Peyer's patch (tissue), 4 donors: Measurements from ENCODE around the gene TOP1. TPM values are rescaled to one million over a fixed set of nuclear protein-coding genes. Genes with fewer than 3 reads are reported as not detected.
A peak's percentile ranks its signal among the peaks of the same experiment; 100 is the strongest.

ENCODE experiments used
- DNase-seq, 3 donors: peaks; one replicate each; pipeline ENCODE4 v3.0.0-alpha.2; 2017 to 2019
- H3K27ac ChIP-seq, 4 donors: fragments of 200-600 bp; sonication (generic); one replicate each; pipeline ENCODE4 v1.5.1; 2016 to 2019
- H3K27me3 ChIP-seq, 2 donors: fragments of 200-600 bp; sonication (generic); one replicate each; pipeline ENCODE4 v1.5.1; 2019
- H3K36me3 ChIP-seq, 3 donors: fragments of 200-600 bp; sonication (generic); one replicate each; pipeline ENCODE4 v1.5.1; 2016 to 2019
- H3K4me1 ChIP-seq, 4 donors: fragments of 200-600 bp; sonication (generic); one replicate each; pipeline ENCODE4 v1.5.1; 2016 to 2019
- H3K4me3 ChIP-seq, 4 donors: fragments of 200-600 bp; sonication (generic); 1 replicate in 3 of 4; 2 replicates in 1 of 4; pipeline ENCODE4 v1.5.1; 2016 to 2019; ENCODE audit warnings: mild to moderate bottlenecking in 1 of 4
- H3K9me3 ChIP-seq, 4 donors: fragments of 200-600 bp; sonication (generic); one replicate each; pipeline ENCODE4 v1.5.1; 2016 to 2019; ENCODE audit warnings: mild to moderate bottlenecking in 1 of 4
- POLR2A ChIP-seq, 2 donors: fragments of 450-650 bp; IDR thresholded peaks; one replicate each; pipeline ENCODE4 v1.5.1; 2017; ENCODE audit warnings: antibody characterized with exemption in 2 of 2, mild to moderate bottlenecking in 2 of 2, moderate library complexity in 2 of 2
- total RNA-seq, 4 donors: library from RNA; depleted of rRNA; stranded (reverse); fragments of >200 nt; gene quantifications; one replicate each; pipeline ENCODE4 v1.1.0, GENCODE V29; 2016
- TF ChIP-seq, protein P1 (sequence below), 6 experiments: fragments of 450-650 bp in 4 of 6; fragments of 200-600 bp in 2 of 6; sonication (generic) in 1 of 6; IDR thresholded peaks; one replicate each; pipeline ENCODE4 v1.5.1; 2017 to 2019; ENCODE audit warnings: antibody characterized with exemption in 6 of 6, mild to moderate bottlenecking in 3 of 6, moderate library complexity in 1 of 6

The TOP1 gene
- total RNA-seq, 4 donors from 2014 or later: 34.4 to 72.6 (median 39.8) TPM

DNA sequence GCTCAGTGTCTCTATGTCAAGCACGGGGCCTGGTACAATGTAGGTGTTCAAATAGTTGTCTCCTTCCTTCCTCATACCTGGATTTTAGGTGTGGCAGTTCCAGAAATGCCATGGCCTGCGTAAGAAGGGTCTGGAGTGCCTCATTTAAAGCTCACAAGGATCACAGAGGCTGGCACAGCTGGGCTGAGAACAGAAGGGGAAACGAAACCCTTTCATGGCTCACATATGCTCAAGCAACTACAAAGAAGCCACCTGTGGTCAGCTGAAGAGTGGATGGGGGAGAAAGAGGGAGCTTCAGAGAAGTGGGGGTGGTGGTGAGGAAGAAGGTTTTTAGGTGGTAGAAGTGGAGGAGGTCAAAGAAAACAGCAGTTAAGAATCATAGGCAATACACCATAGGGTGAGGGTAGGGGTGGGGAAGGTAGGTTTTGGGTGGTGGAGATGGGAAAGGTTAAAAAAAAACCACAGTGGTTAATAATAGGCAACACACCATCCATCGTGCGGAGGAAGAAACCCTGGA lies 17.0 kb upstream of the TOP1 start:
- Histone ChIP-seq H3K4me1 (peaks cover 0 to 7% (median 0%) of the 10 kb centered on the region in 4 donors), H3K27me3 (no peaks in the 10 kb centered on the region), H3K27ac (peak overlapping the region in 1 of 4 donors; percentile 48), H3K9me3 (no peaks in the 10 kb centered on the region), H3K36me3 (no peaks in the 10 kb centered on the region), H3K4me3 (no peak overlapping the region)
- peak in 2 of 3 donors; percentile 76 for DNase-seq
- no peak for TF ChIP-seq POLR2A (IDR thresholded peaks at IDR 0.05)
- TF ChIP-seq, protein P1, sequence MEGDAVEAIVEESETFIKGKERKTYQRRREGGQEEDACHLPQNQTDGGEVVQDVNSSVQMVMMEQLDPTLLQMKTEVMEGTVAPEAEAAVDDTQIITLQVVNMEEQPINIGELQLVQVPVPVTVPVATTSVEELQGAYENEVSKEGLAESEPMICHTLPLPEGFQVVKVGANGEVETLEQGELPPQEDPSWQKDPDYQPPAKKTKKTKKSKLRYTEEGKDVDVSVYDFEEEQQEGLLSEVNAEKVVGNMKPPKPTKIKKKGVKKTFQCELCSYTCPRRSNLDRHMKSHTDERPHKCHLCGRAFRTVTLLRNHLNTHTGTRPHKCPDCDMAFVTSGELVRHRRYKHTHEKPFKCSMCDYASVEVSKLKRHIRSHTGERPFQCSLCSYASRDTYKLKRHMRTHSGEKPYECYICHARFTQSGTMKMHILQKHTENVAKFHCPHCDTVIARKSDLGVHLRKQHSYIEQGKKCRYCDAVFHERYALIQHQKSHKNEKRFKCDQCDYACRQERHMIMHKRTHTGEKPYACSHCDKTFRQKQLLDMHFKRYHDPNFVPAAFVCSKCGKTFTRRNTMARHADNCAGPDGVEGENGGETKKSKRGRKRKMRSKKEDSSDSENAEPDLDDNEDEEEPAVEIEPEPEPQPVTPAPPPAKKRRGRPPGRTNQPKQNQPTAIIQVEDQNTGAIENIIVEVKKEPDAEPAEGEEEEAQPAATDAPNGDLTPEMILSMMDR (IDR thresholded peaks at IDR 0.05): no peak

DNA sequence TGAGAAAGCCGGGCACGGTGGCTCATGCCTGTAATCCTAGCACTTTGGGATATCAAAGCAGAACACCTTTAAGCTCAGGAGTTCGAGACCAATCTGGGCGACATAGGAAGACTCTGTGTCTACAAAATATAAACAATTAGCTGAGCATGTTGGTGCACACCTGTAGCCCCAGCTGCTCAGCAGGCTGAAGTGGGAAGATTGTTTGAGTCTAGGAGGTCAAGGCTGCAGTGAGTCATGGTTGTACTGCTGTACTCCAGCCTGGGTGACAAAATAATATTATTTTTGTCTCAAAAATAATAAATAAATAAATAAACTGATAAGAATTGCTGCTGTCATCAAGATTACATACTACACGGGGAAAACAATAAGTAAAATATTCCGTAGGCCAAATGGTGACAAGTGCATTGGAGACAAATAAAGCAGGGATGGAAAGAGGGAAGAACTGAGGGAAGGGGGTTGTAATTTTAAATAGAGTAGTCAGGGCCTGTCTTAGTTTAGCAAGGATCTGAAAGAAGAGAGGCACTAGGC lies 14.0 kb upstream of the TOP1 start:
- no peak overlapping the region for H3K27ac ChIP-seq
- H3K4me1 ChIP-seq: no peaks in the 10 kb centered on the region
- H3K36me3 ChIP-seq: no peaks in the 10 kb centered on the region
- H3K4me3 ChIP-seq: no peak overlapping the region
- TF ChIP-seq, protein P1 (IDR thresholded peaks at IDR 0.05): no peak
- TF ChIP-seq POLR2A (IDR thresholded peaks at IDR 0.05): no peak
- no peak for DNase-seq
- no peaks in the 10 kb centered on the region for H3K9me3 ChIP-seq
- H3K27me3 ChIP-seq: no peaks in the 10 kb centered on the region

DNA sequence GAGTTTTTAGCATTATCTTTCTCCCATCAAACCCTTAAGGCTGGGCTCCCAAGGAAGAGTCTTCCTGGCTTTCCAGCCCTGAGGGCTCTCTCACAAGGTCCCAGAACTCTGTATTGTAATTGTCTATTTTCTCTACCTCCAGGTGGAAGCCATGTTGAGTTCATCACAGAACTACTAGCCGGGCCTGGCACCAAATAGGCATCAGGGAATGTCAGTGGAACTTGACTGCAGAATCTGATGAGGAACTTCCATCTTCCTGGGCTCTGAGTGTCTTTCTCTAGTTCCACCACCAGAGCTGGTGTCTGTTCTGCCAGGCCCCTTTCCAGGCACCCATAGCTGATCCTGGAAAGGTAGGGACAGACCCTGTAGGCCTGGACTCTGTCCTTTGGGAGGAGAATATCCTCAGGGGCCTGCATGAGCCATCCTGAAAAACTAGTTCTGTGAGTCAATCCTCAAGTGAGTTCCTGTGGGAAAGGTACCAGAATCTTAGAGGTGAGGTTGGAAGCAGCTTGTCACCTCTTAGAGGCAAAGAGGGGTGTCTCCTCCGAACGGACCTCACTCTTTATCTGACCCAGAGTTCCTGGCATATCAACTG lies 11.1 kb upstream of the TOP1 start:
- H3K27me3 ChIP-seq: no peaks in the 10 kb centered on the region
- no peaks in the 10 kb centered on the region for H3K9me3 ChIP-seq
- H3K4me1 ChIP-seq: no peaks in the 10 kb centered on the region
- no peak for TF ChIP-seq POLR2A (IDR thresholded peaks at IDR 0.05)
- TF ChIP-seq, protein P1 (IDR thresholded peaks at IDR 0.05): peak in 2 of 6 experiments; percentile 4 to 17
- no peak for DNase-seq
- H3K36me3 ChIP-seq: no peaks in the 10 kb centered on the region
- H3K4me3 ChIP-seq: no peak overlapping the region
- H3K27ac ChIP-seq: no peak overlapping the region

DNA sequence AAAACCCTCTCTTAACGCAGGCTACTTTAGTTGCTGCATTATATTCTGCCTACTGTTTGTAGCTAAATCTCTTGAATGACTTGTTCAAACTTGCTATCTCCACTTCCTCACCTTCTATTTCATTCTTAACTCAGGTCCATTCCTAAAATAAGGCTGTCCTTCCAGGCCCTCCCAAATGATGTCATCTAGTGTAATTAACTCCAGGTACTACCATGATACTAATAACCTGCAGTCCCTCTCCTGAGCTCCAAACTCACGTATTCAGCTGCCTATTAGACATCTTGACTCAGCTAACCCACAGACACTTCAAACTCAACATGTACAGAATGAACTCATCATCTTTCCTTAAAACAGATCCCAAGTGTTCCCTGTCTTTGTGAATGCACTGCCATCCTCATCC lies 10.5 kb upstream of the TOP1 start:
- Histone ChIP-seq H3K36me3 (no peaks in the 10 kb centered on the region), H3K4me1 (no peaks in the 10 kb centered on the region), H3K9me3 (no peaks in the 10 kb centered on the region), H3K27ac (no peak overlapping the region), H3K27me3 (no peaks in the 10 kb centered on the region), H3K4me3 (no peak overlapping the region)
- TF ChIP-seq, protein P1 (IDR thresholded peaks at IDR 0.05): no peak
- no peak for TF ChIP-seq POLR2A (IDR thresholded peaks at IDR 0.05)
- no peak for DNase-seq

DNA sequence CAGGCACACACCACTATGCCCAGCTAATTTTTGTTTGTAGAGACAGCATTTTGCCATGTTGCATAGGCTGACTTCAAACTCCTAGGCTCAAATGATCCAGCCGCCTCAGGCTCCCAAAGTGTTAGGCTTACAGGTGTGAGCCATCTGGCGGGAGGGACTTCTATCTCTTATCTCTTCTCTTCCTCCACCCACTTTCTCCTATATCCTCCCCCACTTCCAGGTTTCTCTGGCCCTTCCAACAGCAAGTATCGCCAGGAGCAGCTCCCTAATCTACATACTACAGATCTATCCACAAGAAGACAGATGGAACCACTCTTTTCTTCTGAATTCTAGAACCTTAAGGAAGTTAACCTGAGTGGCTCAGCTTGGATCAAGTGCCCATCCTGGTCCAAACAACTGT lies 5.1 kb upstream of the TOP1 start:
- Histone ChIP-seq H3K4me3 (no peak overlapping the region), H3K9me3 (no peaks in the 10 kb centered on the region), H3K4me1 (peaks cover 0 to 4% (median 2%) of the 10 kb centered on the region in 4 donors), H3K27me3 (no peaks in the 10 kb centered on the region), H3K36me3 (no peaks in the 10 kb centered on the region), H3K27ac (no peak overlapping the region)
- TF ChIP-seq, protein P1 (IDR thresholded peaks at IDR 0.05): no peak
- TF ChIP-seq POLR2A (IDR thresholded peaks at IDR 0.05): no peak
- DNase-seq: no peak
